WTC11 (cell line): ENCODE data around the gene TCF7L2. TPM values are rescaled to one million over a fixed set of nuclear protein-coding genes. Genes with fewer than 3 reads are reported as not detected.

Experiments used
- ATAC-seq: fragments of 200-7000 bp; cut with Tn5 transposase; 2 replicates; pipeline ENCODE4 v1.10.0; 2021; ENCODE audit warnings: mild to moderate bottlenecking, moderate library complexity
- CTCF ChIA-PET: fragments of 300-600 bp; sonication (Branson Sonifier 250); formaldehyde crosslinking; loops from one replicate; lab custom pipeline; 2021; ENCODE audit warnings: antibody characterized with exemption; lab: Charles Lee
- POLR2A ChIA-PET: fragments of 350-600 bp; sonication (Branson Sonifier 250); formaldehyde crosslinking; loops from one replicate; lab custom pipeline; 2021; ENCODE audit warnings: antibody characterized with exemption; lab: Charles Lee
- DNase-seq: peaks from one replicate; pipeline ENCODE4 v3.0.0; 2021; ENCODE audit warnings: low spot score
- H3K27ac Mint-ChIP-seq: 2 replicates; pipeline ENCODE4 v1.8.0; 2021; ENCODE audit warnings: mixed read lengths
- H3K27me3 Mint-ChIP-seq: 2 replicates; pipeline ENCODE4 v1.8.0; 2021; ENCODE audit warnings: low read depth, mild to moderate bottlenecking, moderate library complexity, mixed read lengths
- H3K36me3 Mint-ChIP-seq: 2 replicates; pipeline ENCODE4 v1.8.0; 2021; ENCODE audit warnings: mixed read lengths
- H3K4me1 Mint-ChIP-seq: 2 replicates; pipeline ENCODE4 v1.8.0; 2022; ENCODE audit warnings: mixed read lengths
- H3K4me3 Mint-ChIP-seq: 2 replicates; pipeline ENCODE4 v1.8.0; 2021; ENCODE audit warnings: mild to moderate bottlenecking, moderate library complexity, mixed read lengths
- H3K9me3 Mint-ChIP-seq: 2 replicates; pipeline ENCODE4 v1.8.0; 2021; ENCODE audit warnings: mixed read lengths
- AFF4 ChIP-seq: sonication (generic); formaldehyde crosslinking; IDR thresholded peaks from 2 replicates; pipeline ENCODE4 v1.8.1; 2023; ENCODE audit warnings: mild to moderate bottlenecking, missing genetic modification reagents, borderline replicate concordance
- CBFB ChIP-seq: sonication (generic); formaldehyde crosslinking; IDR thresholded peaks from 2 replicates; pipeline ENCODE4 v1.8.1; 2022; ENCODE audit warnings: mild to moderate bottlenecking, low read depth, missing genetic modification reagents
- E2F1 ChIP-seq: sonication (generic); formaldehyde crosslinking; IDR thresholded peaks from 2 replicates; pipeline ENCODE4 v1.8.0; 2022; ENCODE audit warnings: mild to moderate bottlenecking, missing genetic modification reagents
- ETV6 ChIP-seq: sonication (generic); formaldehyde crosslinking; IDR thresholded peaks from 2 replicates; pipeline ENCODE4 v1.8.1; 2022; ENCODE audit warnings: mild to moderate bottlenecking, missing genetic modification reagents
- FOXJ3 ChIP-seq: sonication (generic); formaldehyde crosslinking; IDR thresholded peaks from 2 replicates; pipeline ENCODE4 v1.9.0; 2021; ENCODE audit warnings: missing genetic modification reagents, mild to moderate bottlenecking, borderline replicate concordance
- IRF2 ChIP-seq: sonication (generic); formaldehyde crosslinking; IDR thresholded peaks from 2 replicates; pipeline ENCODE4 v1.8.0; 2022; ENCODE audit warnings: low read depth, missing genetic modification reagents, borderline replicate concordance
- MXD4 ChIP-seq: fragments of 250-450 bp; sonication (Bioruptor Pico); IDR thresholded peaks from 2 replicates; pipeline ENCODE4 v1.8.0; 2021; ENCODE audit warnings: mild to moderate bottlenecking, moderate library complexity, borderline replicate concordance
- PRDM15 ChIP-seq: sonication (generic); formaldehyde crosslinking; IDR thresholded peaks from 2 replicates; pipeline ENCODE4 v1.8.0; 2022; ENCODE audit warnings: missing genetic modification reagents
- PREB ChIP-seq: sonication (generic); formaldehyde crosslinking; IDR thresholded peaks from 2 replicates; pipeline ENCODE4 v1.8.1; 2022; ENCODE audit warnings: mild to moderate bottlenecking, missing genetic modification reagents, moderate library complexity, borderline replicate concordance
- TEAD1 ChIP-seq: sonication (generic); formaldehyde crosslinking; IDR thresholded peaks from 2 replicates; pipeline ENCODE4 v1.8.0; 2022; ENCODE audit warnings: mild to moderate bottlenecking, missing genetic modification reagents
- USF1 ChIP-seq: sonication (generic); formaldehyde crosslinking; IDR thresholded peaks from 2 replicates; pipeline ENCODE4 v1.8.0; 2022; ENCODE audit warnings: mild to moderate bottlenecking, missing genetic modification reagents
- ZMAT4 ChIP-seq: fragments of 250-450 bp; sonication (Bioruptor Pico); IDR thresholded peaks from 2 replicates; pipeline ENCODE4 v1.9.0; 2021; ENCODE audit warnings: mild to moderate bottlenecking
- ZNF121 ChIP-seq: sonication (generic); formaldehyde crosslinking; IDR thresholded peaks from 2 replicates; pipeline ENCODE4 v1.8.0; 2023; ENCODE audit warnings: missing genetic modification reagents
- ZNF219 ChIP-seq: sonication (generic); formaldehyde crosslinking; IDR thresholded peaks from 2 replicates; pipeline ENCODE4 v1.8.0; 2023; ENCODE audit warnings: missing genetic modification reagents, mild to moderate bottlenecking, borderline replicate concordance
- ZNF396 ChIP-seq: fragments of 250-450 bp; sonication (Bioruptor Pico); IDR thresholded peaks from 2 replicates; pipeline ENCODE4 v1.8.0; 2021; ENCODE audit warnings: mild to moderate bottlenecking, moderate library complexity, borderline replicate concordance
- ZNF425 ChIP-seq: fragments of 250-450 bp; sonication (Bioruptor Pico); conservative IDR thresholded peaks from 2 replicates; pipeline ENCODE4 v1.9.0; 2021; ENCODE audit warnings: mild to moderate bottlenecking
- ZNF671 ChIP-seq: fragments of 250-450 bp; sonication (Bioruptor Pico); IDR thresholded peaks from 2 replicates; pipeline ENCODE4 v1.8.0; 2021; ENCODE audit warnings: mild to moderate bottlenecking
- ZSCAN18 ChIP-seq: fragments of 250-450 bp; sonication (Bioruptor Pico); IDR thresholded peaks from 2 replicates; pipeline ENCODE4 v2.1.2; 2022; ENCODE audit warnings: mild to moderate bottlenecking, moderate library complexity
- total RNA-seq: library from RNA; stranded (reverse); gene quantifications from 3 replicates; pipeline ENCODE4 v1.2.3, GENCODE V29; 2021

The TCF7L2 gene
- total RNA-seq, 1 experiment from 2014 or later, result 44.5 TPM

GRCh38 chr10:113118882-113119281 lies 168.8 kb downstream of the TCF7L2 start:
- no peak for TF ChIP-seq ZNF396 (CRISPR knock-in tag)
- no peak for TF ChIP-seq CBFB (CRISPR knock-in tag)
- no peak for TF ChIP-seq PRDM15 (CRISPR knock-in tag)
- no peak for TF ChIP-seq MXD4 (CRISPR knock-in tag)
- TF ChIP-seq ETV6 (CRISPR knock-in tag), result no peak
- TF ChIP-seq ZNF425, result no peak
- no peak for TF ChIP-seq IRF2 (CRISPR knock-in tag)
- TF ChIP-seq ZNF671 (CRISPR knock-in tag), result no peak
- no peak for TF ChIP-seq AFF4 (CRISPR knock-in tag)
- no peak for TF ChIP-seq E2F1
- no peak for TF ChIP-seq USF1 (CRISPR knock-in tag)
- no peak for TF ChIP-seq PREB (CRISPR knock-in tag)
- no peak for TF ChIP-seq ZMAT4 (CRISPR knock-in tag)
- no peak for TF ChIP-seq ZSCAN18 (CRISPR knock-in tag)
- no peak for TF ChIP-seq ZNF219 (CRISPR knock-in tag)
- no peak for TF ChIP-seq ZNF121 (CRISPR knock-in tag)
- no peak for TF ChIP-seq TEAD1 (CRISPR knock-in tag)
- no peak for TF ChIP-seq FOXJ3 (CRISPR knock-in tag)
- CTCF ChIA-PET, result no interaction called here
- H3K36me3 Mint-ChIP-seq, result no peaks in the 10 kb centered on the region
- H3K27ac Mint-ChIP-seq, result no peak overlapping the region
- POLR2A ChIA-PET, result no interaction called here
- no peaks in the 10 kb centered on the region for H3K9me3 Mint-ChIP-seq
- ATAC-seq (no peak), DNase-seq (no peak)
- no peak overlapping the region for H3K4me3 Mint-ChIP-seq
- no peaks in the 10 kb centered on the region for H3K27me3 Mint-ChIP-seq
- peaks cover 75% of the 10 kb centered on the region for H3K4me1 Mint-ChIP-seq
